Testis (tissue), 2 donors: Measurements from ENCODE around the gene BBS2.
"Not testable (repeated sequence)": the region's sequence is repeated elsewhere in the genome, so short reads cannot be mapped to it uniquely, and the experiment has no call there.

Source experiments
- CTCF ChIP-seq, 3 experiments: fragments of 450-650 bp in 2 of 3; fragments of 200-600 bp in 1 of 3; sonication (generic) in 1 of 3; IDR thresholded peaks; one replicate each; pipeline ENCODE4 v1.5.1; 2016 to 2019; ENCODE audit warnings: antibody characterized with exemption in 3 of 3, mild to moderate bottlenecking in 2 of 3, moderate library complexity in 1 of 3
- POLR2A ChIP-seq: fragments of 450-650 bp; IDR thresholded peaks from one replicate; pipeline ENCODE4 v1.6.1; 2017; ENCODE audit warnings: antibody characterized with exemption, mild to moderate bottlenecking, moderate library complexity

GRCh38 chr16:56488868-56489267 lies 31.0 kb downstream of the BBS2 start:
- TF ChIP-seq CTCF (IDR thresholded peaks at IDR 0.05); POLR2A: not testable (repeated sequence)
